ENCODE results near the gene PRDX2. TPM values are rescaled to one million over a fixed set of nuclear protein-coding genes. Genes with fewer than 3 reads are reported as not detected.
"Not testable (repeated sequence)": the region's sequence is repeated elsewhere in the genome, so short reads cannot be mapped to it uniquely, and the experiment has no call there.

PRDX2 gene
- total RNA-seq (100 to 1,000 TPM; 186 to 217 TPM), polyA plus RNA-seq (ENCODE audit: insufficient read length in 6 of 6) (100 to 1,000 TPM; 219 to 267 (median 249) TPM)
- long read RNA-seq, donor 1, transcript PRDX2-201 (6 exons, 987 nt) = major isoform, 235 of 363 reads
- long read RNA-seq, donor 1, partial matches to known transcripts = 82 of 363 reads
- long read RNA-seq, donor 1, other reads (novel, unspliced or antisense) = 42 of 363 reads
- long read RNA-seq, donor 2, transcript PRDX2-201 (6 exons, 987 nt) = major isoform, 172 of 266 reads
- long read RNA-seq, donor 2, partial matches to known transcripts = 73 of 266 reads
- long read RNA-seq, donor 2, other reads (novel, unspliced or antisense) = 18 of 266 reads
- long read RNA-seq, donor 3, transcript PRDX2-201 (6 exons, 987 nt) = major isoform, 193 of 267 reads
- long read RNA-seq, donor 3, partial matches to known transcripts = 54 of 267 reads
- long read RNA-seq, donor 3, other reads (novel, unspliced or antisense) = 20 of 267 reads
- long read RNA-seq, donor 4, transcript PRDX2-201 (6 exons, 987 nt) = major isoform, 332 of 400 reads
- long read RNA-seq, donor 4, partial matches to known transcripts = 62 of 400 reads
- long read RNA-seq, donor 4, other reads (novel, unspliced or antisense) = 1 of 400 reads
- long read RNA-seq, donor 5, transcript PRDX2-201 (6 exons, 987 nt) = major isoform, 144 of 189 reads
- long read RNA-seq, donor 5, partial matches to known transcripts = 29 of 189 reads
- long read RNA-seq, donor 5, other reads (novel, unspliced or antisense) = 11 of 189 reads
- long read RNA-seq, donor 6, transcript PRDX2-201 (6 exons, 987 nt) = major isoform, 134 of 169 reads
- long read RNA-seq, donor 6, partial matches to known transcripts = 27 of 169 reads
- long read RNA-seq, donor 6, other reads (novel, unspliced or antisense) = 6 of 169 reads
- long read RNA-seq, donor 7, transcript PRDX2-201 (6 exons, 987 nt) = major isoform, 88 of 107 reads
- long read RNA-seq, donor 7, partial matches to known transcripts = 16 of 107 reads
- long read RNA-seq, donor 7, other reads (novel, unspliced or antisense) = 0 of 107 reads
- long read RNA-seq, donor 8, transcript PRDX2-201 (6 exons, 987 nt) = major isoform, 166 of 298 reads
- long read RNA-seq, donor 8, partial matches to known transcripts = 110 of 298 reads
- long read RNA-seq, donor 8, other reads (novel, unspliced or antisense) = 17 of 298 reads
- long read RNA-seq, donor 9 = 0 reads
- long read RNA-seq, donor 10, transcript PRDX2-201 (6 exons, 987 nt) = major isoform, 500 of 518 reads
- long read RNA-seq, donor 10, partial matches to known transcripts = 12 of 518 reads
- long read RNA-seq, donor 10, other reads (novel, unspliced or antisense) = 3 of 518 reads
- long read RNA-seq, donor 11 = 0 reads
- long read RNA-seq, donor 12, transcript PRDX2-201 (6 exons, 987 nt) = major isoform, 105 of 163 reads
- long read RNA-seq, donor 12, partial matches to known transcripts = 43 of 163 reads
- long read RNA-seq, donor 12, other reads (novel, unspliced or antisense) = 14 of 163 reads

DNA sequence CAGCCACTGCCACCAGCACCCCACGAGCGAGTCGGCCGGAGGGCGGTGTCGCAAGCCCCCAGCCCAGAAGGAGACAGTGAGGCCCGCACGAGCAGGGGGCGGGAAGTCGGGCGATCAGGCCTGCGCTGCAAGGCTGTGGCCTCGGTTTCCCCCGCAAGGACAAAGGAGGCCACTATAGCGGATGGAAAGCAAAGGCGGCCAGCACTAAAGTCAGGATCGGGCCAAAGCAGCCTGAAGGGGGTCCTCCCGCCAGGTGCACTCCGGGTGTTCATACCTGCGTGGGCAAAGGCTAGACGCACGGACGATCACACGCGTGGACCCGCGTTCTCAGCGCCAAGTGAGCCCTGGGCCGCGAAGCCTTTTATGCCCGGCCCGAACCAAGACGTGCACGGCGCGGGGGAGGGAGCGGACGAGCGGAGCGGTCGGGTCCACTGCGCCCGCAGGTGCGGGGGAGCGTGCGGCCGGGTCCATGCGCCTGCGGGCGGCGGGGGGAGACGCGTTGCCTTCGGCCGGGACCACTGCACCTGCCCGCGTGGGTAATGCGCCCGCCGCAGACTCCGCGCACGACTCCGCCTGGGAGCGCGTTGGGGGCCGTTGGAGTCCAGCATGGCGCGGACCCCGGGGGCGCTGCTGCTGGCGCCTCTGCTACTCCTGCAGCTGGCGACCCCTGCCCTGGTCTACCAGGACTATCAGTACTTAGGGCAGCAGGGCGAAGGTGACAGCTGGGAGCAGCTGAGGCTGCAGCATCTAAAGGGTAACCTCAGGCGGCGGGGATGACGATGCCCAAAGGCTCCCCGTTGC, at the start of gene PRDX2, which contains the start of gene THSD8:
PRDX2 (minus strand) TSS at position 335 of the 801 bp plus-strand sequence. CDS start 539 bp downstream, outside the sequence.
THSD8 (plus strand) TSS at position 604 of the 801 bp plus-strand sequence; CDS start at position 607, 3 bp downstream.
- TF ChIP-seq, protein P1, sequence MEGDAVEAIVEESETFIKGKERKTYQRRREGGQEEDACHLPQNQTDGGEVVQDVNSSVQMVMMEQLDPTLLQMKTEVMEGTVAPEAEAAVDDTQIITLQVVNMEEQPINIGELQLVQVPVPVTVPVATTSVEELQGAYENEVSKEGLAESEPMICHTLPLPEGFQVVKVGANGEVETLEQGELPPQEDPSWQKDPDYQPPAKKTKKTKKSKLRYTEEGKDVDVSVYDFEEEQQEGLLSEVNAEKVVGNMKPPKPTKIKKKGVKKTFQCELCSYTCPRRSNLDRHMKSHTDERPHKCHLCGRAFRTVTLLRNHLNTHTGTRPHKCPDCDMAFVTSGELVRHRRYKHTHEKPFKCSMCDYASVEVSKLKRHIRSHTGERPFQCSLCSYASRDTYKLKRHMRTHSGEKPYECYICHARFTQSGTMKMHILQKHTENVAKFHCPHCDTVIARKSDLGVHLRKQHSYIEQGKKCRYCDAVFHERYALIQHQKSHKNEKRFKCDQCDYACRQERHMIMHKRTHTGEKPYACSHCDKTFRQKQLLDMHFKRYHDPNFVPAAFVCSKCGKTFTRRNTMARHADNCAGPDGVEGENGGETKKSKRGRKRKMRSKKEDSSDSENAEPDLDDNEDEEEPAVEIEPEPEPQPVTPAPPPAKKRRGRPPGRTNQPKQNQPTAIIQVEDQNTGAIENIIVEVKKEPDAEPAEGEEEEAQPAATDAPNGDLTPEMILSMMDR (IDR thresholded peaks at IDR 0.05) = no peak
- H3K27me3 ChIP-seq = peaks cover 0 to 25% of the 10 kb centered on the region in 2 donors
- DNase-seq = peak; percentile 75 to 92 (median 80)
- H3K4me1 ChIP-seq = peaks cover 18 to 34% of the 10 kb centered on the region in 2 donors
- H3K27ac ChIP-seq = peak within 1 kb of the TSS; percentile 19 to 63
- H3K9me3 ChIP-seq = no peaks in the 10 kb centered on the region
- peak; percentile 93 for ATAC-seq
- intact Hi-C loops (cut with DNase I) = loop anchor here in 1 of 2 donors (5.0 kb wide), 1 partner anchor 34 kb away; no protein-coding TSS in a partner anchor
- peaks cover 0 to 17% of the 10 kb centered on the region in 2 donors for H3K36me3 ChIP-seq
- H3K4me3 ChIP-seq = peak within 1 kb of the TSS; percentile 76 to 90

DNA sequence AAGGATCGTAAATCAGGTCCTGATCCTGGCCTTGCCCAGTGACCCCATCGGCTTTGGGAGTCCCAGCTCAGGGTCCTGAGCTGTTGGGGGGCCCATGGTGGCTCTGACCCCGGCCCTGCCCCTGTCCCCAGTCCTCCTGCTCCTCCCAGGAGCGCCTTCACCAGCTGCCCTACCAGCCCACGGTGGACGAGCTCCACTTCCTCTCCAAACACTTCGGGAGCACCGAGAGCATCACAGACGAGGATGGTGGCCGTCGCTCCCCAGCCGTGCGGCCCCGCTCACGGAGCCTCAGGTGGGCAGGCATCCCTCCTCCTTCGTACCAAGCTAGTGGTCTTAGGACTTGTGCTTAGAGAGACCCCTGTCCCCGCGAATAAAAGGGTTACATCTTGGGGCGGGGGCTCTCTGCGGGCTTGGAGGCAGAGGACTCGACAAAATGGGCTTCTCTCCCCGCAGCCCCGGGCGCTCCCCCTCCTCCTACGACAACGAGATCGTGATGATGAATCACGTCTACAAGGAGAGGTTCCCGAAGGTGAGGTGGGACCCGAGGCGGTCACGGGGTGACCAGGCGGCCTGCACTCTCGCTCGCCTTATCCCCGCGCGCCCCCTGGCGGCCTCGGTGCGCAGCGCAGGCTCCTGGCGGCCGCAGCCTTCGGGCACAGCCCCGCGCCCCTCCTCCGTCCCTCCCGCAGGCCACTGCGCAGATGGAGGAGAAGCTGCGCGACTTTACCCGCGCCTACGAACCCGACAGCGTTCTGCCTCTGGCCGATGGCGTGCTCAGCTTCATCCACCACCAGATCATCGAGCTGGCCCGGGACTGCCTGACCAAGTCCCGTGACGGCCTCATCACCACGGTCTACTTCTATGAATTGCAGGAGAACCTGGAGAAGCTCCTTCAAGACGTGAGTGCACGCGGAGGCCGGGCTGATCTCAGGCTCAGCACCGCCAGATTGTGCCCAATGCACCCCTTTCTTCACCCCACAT, 45.8 kb upstream of the PRDX2 start:
- ATAC-seq (peak; percentile 100), DNase-seq (peak; percentile 76 to 99 (median 86))
- peaks cover 0 to 76% of the 10 kb centered on the region in 2 donors for H3K27me3 ChIP-seq
- H3K36me3 ChIP-seq = no peaks in the 10 kb centered on the region
- TF ChIP-seq, protein P1 (IDR thresholded peaks at IDR 0.05) = peak; percentile 99 to 100
- intact Hi-C loops (cut with DNase I) = no loop called here
- no peaks in the 10 kb centered on the region for H3K9me3 ChIP-seq
- no peak overlapping the region for H3K4me3 ChIP-seq
- no peak overlapping the region for H3K27ac ChIP-seq
- peaks cover 0 to 12% of the 10 kb centered on the region in 2 donors for H3K4me1 ChIP-seq

DNA sequence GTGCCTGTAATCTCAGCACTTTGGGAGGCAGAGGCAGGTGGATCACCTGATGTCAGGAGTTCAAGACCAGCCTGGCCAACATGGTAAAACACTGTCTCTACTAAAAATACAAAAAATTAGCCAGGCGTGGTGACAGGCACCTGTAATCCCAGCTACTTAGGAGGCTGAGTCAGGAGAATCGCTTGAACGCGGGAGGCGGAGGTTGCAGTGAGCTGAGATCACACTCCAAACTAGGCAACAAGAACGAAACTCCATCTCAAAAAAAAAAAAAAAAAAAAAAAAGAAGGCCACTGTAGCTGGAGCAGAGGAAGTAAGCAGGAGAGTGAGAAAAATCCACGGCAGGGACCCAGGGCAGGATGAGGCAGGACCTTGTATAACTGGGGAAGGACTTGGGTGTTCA, 45.0 kb upstream of the PRDX2 start:
- H3K9me3 ChIP-seq; H3K36me3 ChIP-seq; intact Hi-C loops (cut with DNase I); ATAC-seq; H3K27ac ChIP-seq; DNase-seq; H3K4me3 ChIP-seq: not testable (repeated sequence)
- Histone ChIP-seq H3K27me3 (peaks cover 3 to 84% of the 10 kb centered on the region in 2 donors), H3K4me1 (peaks cover 0 to 12% of the 10 kb centered on the region in 2 donors)

DNA sequence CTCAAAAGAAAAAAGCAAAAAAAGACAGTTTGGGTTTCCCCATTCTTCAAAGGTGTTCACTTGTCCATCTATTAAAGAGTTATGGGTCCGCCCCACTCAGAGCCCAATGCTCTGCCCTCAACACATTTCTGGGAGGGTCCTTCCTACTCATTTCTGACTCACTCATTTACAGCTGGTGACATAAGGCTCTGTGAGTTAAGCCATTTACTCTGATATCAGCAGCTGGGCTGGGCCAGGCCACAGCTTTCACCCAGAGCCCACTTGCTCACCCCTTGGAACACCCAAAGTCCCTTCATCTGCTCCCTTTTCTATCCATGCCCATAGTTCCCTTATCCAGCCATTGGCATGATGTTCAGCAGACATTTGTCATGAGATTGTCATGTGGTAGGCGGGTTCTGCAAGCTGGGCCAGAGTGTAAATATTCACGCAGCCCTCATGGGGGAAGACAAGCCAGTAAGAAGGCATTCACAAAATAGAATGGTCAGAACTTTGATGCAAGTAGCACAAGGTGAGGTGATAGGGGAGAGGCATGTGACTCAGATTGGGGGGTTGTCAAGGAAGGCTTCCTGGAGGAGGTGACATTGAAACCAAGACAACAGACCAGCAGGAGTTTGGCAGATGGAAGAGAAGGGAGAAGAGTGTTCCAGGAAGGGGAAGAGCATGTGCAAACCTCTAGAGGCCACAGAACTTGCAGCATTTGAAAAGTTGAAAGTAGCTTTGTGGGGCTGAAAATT, 42.6 kb upstream of the PRDX2 start:
- Histone ChIP-seq H3K27me3 (peaks cover 26 to 100% of the 10 kb centered on the region in 2 donors), H3K4me3 (no peak overlapping the region), H3K36me3 (no peaks in the 10 kb centered on the region), H3K4me1 (peaks cover 0 to 16% of the 10 kb centered on the region in 2 donors), H3K27ac (no peak overlapping the region), H3K9me3 (no peaks in the 10 kb centered on the region)
- TF ChIP-seq, protein P1 (IDR thresholded peaks at IDR 0.05) = no peak
- no peak for ATAC-seq
- intact Hi-C loops (cut with DNase I) = no loop called here
- no peak for DNase-seq

Data from left lung (tissue), 14 donors.